ENCODE data around the gene C5orf15.

- no peak for TF ChIP-seq CTCF (conservative IDR thresholded peaks at IDR 0.05; ENCODE audit: low read depth in 2 of 2)
- TF ChIP-seq POLR2AphosphoS5 (IDR thresholded peaks at IDR 0.05; ENCODE audit: low read depth) = no peak
- TF ChIP-seq REST (IDR thresholded peaks at IDR 0.05; ENCODE audit: unreplicated experiment) = no peak
- no peak for TF ChIP-seq STAT1 (IDR thresholded peaks at IDR 0.05; ENCODE audit: unreplicated experiment)
- TF ChIP-seq EZH2phosphoT487 (IDR thresholded peaks at IDR 0.05; ENCODE audit: unreplicated experiment) = no peak
- TF ChIP-seq ZNF331 (CRISPR knock-in tag; IDR thresholded peaks at IDR 0.05; ENCODE audit: low read depth) = no peak
- no peak for TF ChIP-seq EZH2 (IDR thresholded peaks at IDR 0.05; ENCODE audit: low read depth, unreplicated experiment)
- TF ChIP-seq CREB1 (CRISPR knock-in tag; IDR thresholded peaks at IDR 0.05; ENCODE audit: low read depth) = no peak
- no peak for TF ChIP-seq ETS1 (IDR thresholded peaks at IDR 0.05)
- no peak for TF ChIP-seq NANOG (IDR thresholded peaks at IDR 0.05; ENCODE audit: borderline replicate concordance)
- no peak for TF ChIP-seq JUNB (IDR thresholded peaks at IDR 0.05; ENCODE audit: unreplicated experiment)
- TF ChIP-seq ZNF462 (CRISPR knock-in tag; IDR thresholded peaks at IDR 0.05) = no peak
These were observed 51.5 kb downstream of the C5orf15 start for GRCh38 chr5:133916914-133917313.
